WTC11 (cell line): Measurements from ENCODE around the gene TM9SF1. TPM values are rescaled to one million over a fixed set of nuclear protein-coding genes. Genes with fewer than 3 reads are reported as not detected.
A peak's percentile ranks its signal among the peaks of the same experiment; 100 is the strongest.

Experiments
- ATAC-seq: fragments of 200-7000 bp; cut with Tn5 transposase; 2 replicates; pipeline ENCODE4 v1.10.0; 2021; ENCODE audit warnings: mild to moderate bottlenecking, moderate library complexity
- CTCF ChIA-PET: fragments of 300-600 bp; sonication (Branson Sonifier 250); formaldehyde crosslinking; loops from one replicate; lab custom pipeline; 2021; ENCODE audit warnings: antibody characterized with exemption; lab: Charles Lee
- POLR2A ChIA-PET: fragments of 350-600 bp; sonication (Branson Sonifier 250); formaldehyde crosslinking; loops from one replicate; lab custom pipeline; 2021; ENCODE audit warnings: antibody characterized with exemption; lab: Charles Lee
- DNase-seq: peaks from one replicate; pipeline ENCODE4 v3.0.0; 2021; ENCODE audit warnings: low spot score
- H3K27ac Mint-ChIP-seq: 2 replicates; pipeline ENCODE4 v1.8.0; 2021; ENCODE audit warnings: mixed read lengths
- H3K27me3 Mint-ChIP-seq: 2 replicates; pipeline ENCODE4 v1.8.0; 2021; ENCODE audit warnings: low read depth, mild to moderate bottlenecking, moderate library complexity, mixed read lengths
- H3K36me3 Mint-ChIP-seq: 2 replicates; pipeline ENCODE4 v1.8.0; 2021; ENCODE audit warnings: mixed read lengths
- H3K4me1 Mint-ChIP-seq: 2 replicates; pipeline ENCODE4 v1.8.0; 2022; ENCODE audit warnings: mixed read lengths
- H3K4me3 Mint-ChIP-seq: 2 replicates; pipeline ENCODE4 v1.8.0; 2021; ENCODE audit warnings: mild to moderate bottlenecking, moderate library complexity, mixed read lengths
- H3K9me3 Mint-ChIP-seq: 2 replicates; pipeline ENCODE4 v1.8.0; 2021; ENCODE audit warnings: mixed read lengths
- CREB1 ChIP-seq: sonication (generic); formaldehyde crosslinking; IDR thresholded peaks from 2 replicates; pipeline ENCODE4 v1.8.0; 2023; ENCODE audit warnings: mild to moderate bottlenecking, missing genetic modification reagents
- CREM ChIP-seq: sonication (generic); formaldehyde crosslinking; IDR thresholded peaks from 2 replicates; pipeline ENCODE4 v1.8.1; 2022; ENCODE audit warnings: mild to moderate bottlenecking, missing genetic modification reagents, moderate library complexity
- EMX1 ChIP-seq: fragments of 250-450 bp; sonication (Bioruptor Pico); IDR thresholded peaks from 2 replicates; pipeline ENCODE4 v1.8.0; 2021; ENCODE audit warnings: mild to moderate bottlenecking
- ETV6 ChIP-seq: sonication (generic); formaldehyde crosslinking; IDR thresholded peaks from 2 replicates; pipeline ENCODE4 v1.8.1; 2022; ENCODE audit warnings: mild to moderate bottlenecking, missing genetic modification reagents
- FOXK1 ChIP-seq: sonication (generic); formaldehyde crosslinking; IDR thresholded peaks from 2 replicates; pipeline ENCODE4 v1.8.0; 2022; ENCODE audit warnings: mild to moderate bottlenecking, moderate library complexity, missing genetic modification reagents
- GABPB1 ChIP-seq: sonication (generic); formaldehyde crosslinking; IDR thresholded peaks from 2 replicates; pipeline ENCODE4 v1.8.1; 2023; ENCODE audit warnings: mild to moderate bottlenecking, missing genetic modification reagents
- NFATC4 ChIP-seq: fragments of 250-450 bp; sonication (Bioruptor Pico); IDR thresholded peaks from 2 replicates; pipeline ENCODE4 v1.9.0; 2021; ENCODE audit warnings: mild to moderate bottlenecking
- PRRX2 ChIP-seq: fragments of 250-450 bp; sonication (Bioruptor Pico); IDR thresholded peaks from 2 replicates; pipeline ENCODE4 v1.8.0; 2021; ENCODE audit warnings: mild to moderate bottlenecking
- SOX15 ChIP-seq: fragments of 250-450 bp; sonication (Bioruptor Pico); IDR thresholded peaks from 2 replicates; pipeline ENCODE4 v1.9.0; 2021; ENCODE audit warnings: mild to moderate bottlenecking
- SP1 ChIP-seq: sonication (generic); formaldehyde crosslinking; conservative IDR thresholded peaks from 2 replicates; pipeline ENCODE4 v1.8.1; 2022; ENCODE audit warnings: missing genetic modification reagents
- total RNA-seq: library from RNA; stranded (reverse); gene quantifications from 3 replicates; pipeline ENCODE4 v1.2.3, GENCODE V29; 2021
- TF ChIP-seq, protein P1 (sequence below): sonication (generic); formaldehyde crosslinking; IDR thresholded peaks from 2 replicates; pipeline ENCODE4 v1.8.0; 2022; ENCODE audit warnings: mild to moderate bottlenecking, missing genetic modification reagents
- TF ChIP-seq, protein P2 (sequence below): sonication (generic); formaldehyde crosslinking; IDR thresholded peaks from 2 replicates; pipeline ENCODE4 v1.8.0; 2022; ENCODE audit warnings: mild to moderate bottlenecking, missing genetic modification reagents
- TF ChIP-seq, protein P3 (sequence below): fragments of 250-450 bp; sonication (Bioruptor Pico); IDR thresholded peaks from 2 replicates; pipeline ENCODE4 v1.9.0; 2021; ENCODE audit warnings: mild to moderate bottlenecking
- TF ChIP-seq, protein P4 (sequence below): fragments of 250-450 bp; sonication (Bioruptor Pico); conservative IDR thresholded peaks from 2 replicates; pipeline ENCODE4 v1.9.0; 2021; ENCODE audit warnings: mild to moderate bottlenecking
- TF ChIP-seq, protein P5 (sequence below): sonication (generic); formaldehyde crosslinking; IDR thresholded peaks from 2 replicates; pipeline ENCODE4 v1.8.1; 2022; ENCODE audit warnings: mild to moderate bottlenecking, missing genetic modification reagents, moderate library complexity, borderline replicate concordance
- TF ChIP-seq, protein P6 (sequence below): sonication (generic); formaldehyde crosslinking; IDR thresholded peaks from 2 replicates; pipeline ENCODE4 v1.8.0; 2022; ENCODE audit warnings: mild to moderate bottlenecking, missing genetic modification reagents
- TF ChIP-seq, protein P7 (sequence below): fragments of 200-600 bp; IDR thresholded peaks from 2 replicates; pipeline ENCODE4 v1.8.0; 2022; ENCODE audit warnings: antibody characterized with exemption
- TF ChIP-seq, protein P8 (sequence below): sonication (generic); formaldehyde crosslinking; IDR thresholded peaks from 2 replicates; pipeline ENCODE4 v1.8.1; 2023; ENCODE audit warnings: mild to moderate bottlenecking, missing genetic modification reagents, moderate library complexity
- TF ChIP-seq, protein P9 (sequence below): sonication (generic); formaldehyde crosslinking; IDR thresholded peaks from 2 replicates; pipeline ENCODE4 v1.8.1; 2023; ENCODE audit warnings: mild to moderate bottlenecking, moderate library complexity, missing genetic modification reagents

TM9SF1 gene
- total RNA-seq, 1 experiment from 2014 or later, result 27.9 TPM

DNA sequence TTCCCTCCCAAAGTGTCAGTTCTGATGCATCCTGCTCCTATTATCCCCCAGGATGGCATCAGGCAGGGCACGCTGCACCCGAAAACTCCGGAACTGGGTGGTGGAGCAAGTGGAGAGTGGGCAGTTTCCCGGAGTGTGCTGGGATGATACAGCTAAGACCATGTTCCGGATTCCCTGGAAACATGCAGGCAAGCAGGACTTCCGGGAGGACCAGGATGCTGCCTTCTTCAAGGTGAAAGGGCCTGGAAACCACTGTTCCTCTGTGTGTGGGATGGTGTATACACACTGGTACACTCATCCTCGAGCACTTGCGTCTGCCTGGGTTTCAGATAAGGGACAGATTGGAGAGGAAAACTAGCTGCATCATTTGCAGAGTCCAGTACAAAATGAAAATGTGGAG is 33.1 kb downstream of the TM9SF1 start (continued):
- TF ChIP-seq, protein P1, sequence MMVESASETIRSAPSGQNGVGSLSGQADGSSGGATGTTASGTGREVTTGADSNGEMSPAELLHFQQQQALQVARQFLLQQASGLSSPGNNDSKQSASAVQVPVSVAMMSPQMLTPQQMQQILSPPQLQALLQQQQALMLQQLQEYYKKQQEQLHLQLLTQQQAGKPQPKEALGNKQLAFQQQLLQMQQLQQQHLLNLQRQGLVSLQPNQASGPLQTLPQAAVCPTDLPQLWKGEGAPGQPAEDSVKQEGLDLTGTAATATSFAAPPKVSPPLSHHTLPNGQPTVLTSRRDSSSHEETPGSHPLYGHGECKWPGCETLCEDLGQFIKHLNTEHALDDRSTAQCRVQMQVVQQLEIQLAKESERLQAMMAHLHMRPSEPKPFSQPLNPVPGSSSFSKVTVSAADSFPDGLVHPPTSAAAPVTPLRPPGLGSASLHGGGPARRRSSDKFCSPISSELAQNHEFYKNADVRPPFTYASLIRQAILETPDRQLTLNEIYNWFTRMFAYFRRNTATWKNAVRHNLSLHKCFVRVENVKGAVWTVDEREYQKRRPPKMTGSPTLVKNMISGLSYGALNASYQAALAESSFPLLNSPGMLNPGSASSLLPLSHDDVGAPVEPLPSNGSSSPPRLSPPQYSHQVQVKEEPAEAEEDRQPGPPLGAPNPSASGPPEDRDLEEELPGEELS, result no peak
- TF ChIP-seq, protein P2, sequence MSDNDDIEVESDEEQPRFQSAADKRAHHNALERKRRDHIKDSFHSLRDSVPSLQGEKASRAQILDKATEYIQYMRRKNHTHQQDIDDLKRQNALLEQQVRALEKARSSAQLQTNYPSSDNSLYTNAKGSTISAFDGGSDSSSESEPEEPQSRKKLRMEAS (CRISPR knock-in tag), result no peak
- TF ChIP-seq CREB1 (CRISPR knock-in tag), result no peak

DNA sequence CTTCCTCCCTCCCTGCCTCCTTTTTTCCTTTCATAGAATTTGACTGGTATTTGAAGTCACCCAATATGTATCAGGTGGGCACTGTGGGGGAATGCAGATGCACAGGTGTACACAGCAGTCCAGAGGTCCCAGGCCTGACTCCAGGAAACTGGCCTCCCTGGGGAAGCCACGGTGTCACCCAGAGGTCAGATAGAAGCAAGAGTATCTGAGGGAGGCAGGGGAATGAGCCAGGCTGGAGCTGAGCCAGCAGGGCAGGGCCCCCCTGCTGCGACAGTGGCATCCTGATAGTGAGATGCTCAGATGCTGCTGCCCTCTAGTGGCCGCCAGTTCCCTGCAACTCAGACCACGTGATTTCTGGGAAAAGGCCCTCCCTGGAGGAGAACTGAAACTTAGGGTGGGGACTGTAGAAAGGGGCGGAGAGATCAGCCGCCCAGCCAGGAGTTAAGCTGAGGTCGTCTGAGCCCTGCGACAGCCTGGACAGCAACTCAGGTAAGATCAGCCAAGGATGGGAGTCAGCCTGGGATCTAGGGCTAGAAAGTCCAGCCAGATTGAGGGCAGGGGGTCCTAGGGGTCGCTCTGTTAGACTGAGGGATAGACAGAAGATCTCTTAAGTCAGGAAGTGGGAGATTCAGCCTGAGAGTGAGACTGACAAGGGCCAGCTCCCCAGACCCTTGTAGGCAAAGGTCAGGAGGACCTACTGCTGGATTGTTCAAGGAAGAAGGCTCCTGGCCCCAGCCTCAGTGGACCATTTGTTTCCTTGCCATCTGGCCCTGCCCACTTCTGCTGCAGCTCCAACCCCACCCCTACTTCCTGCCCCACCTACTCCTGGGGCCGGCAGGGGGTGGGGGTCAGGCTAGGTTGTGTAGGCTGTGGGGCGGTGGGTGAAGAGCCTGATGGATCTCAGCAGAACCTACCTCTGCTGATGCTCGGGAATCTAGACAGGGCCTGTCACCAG is 34.1 kb downstream of the TM9SF1 start, which contains the start of gene IRF9:
TSS of gene IRF9 (plus strand) at position 416 of the 955 bp plus-strand sequence. CDS start 880 bp downstream, outside the sequence.
- H3K4me3 Mint-ChIP-seq, result peak within 1 kb of the TSS; percentile 70
- peak within 1 kb of the TSS; percentile 90 for H3K27ac Mint-ChIP-seq
- CTCF ChIA-PET, result interaction anchor here (0.6 to 2.7 kb wide), 53 partner anchors 9 to 270 kb away, joined by 3 to 55 read pairs (median 6); partner anchors contain the start of genes CARMIL3, CHMP4A, CIDEB and DCAF11
- ATAC-seq (peak; percentile 97), DNase-seq (peak; percentile 99)
- H3K36me3 Mint-ChIP-seq, result peaks cover 34% of the 10 kb centered on the region
- H3K9me3 Mint-ChIP-seq, result no peaks in the 10 kb centered on the region
- no peaks in the 10 kb centered on the region for H3K27me3 Mint-ChIP-seq
- POLR2A ChIA-PET, result interaction anchor here (0.5 to 2.3 kb wide), 15 partner anchors 10 to 876 kb away, joined by 3 to 13 read pairs (median 4); partner anchors contain the start of genes CHMP4A, DCAF11, EMC9 and IPO4
- peaks cover 13% of the 10 kb centered on the region for H3K4me1 Mint-ChIP-seq
- TF ChIP-seq CREM (CRISPR knock-in tag) (no peak), NFATC4 (0 out of 2 replicates have a peak, but pooled peaks have one; percentile 46), EMX1 (CRISPR knock-in tag) (no peak), PRRX2 (CRISPR knock-in tag) (peak; percentile 62), ETV6 (CRISPR knock-in tag) (peak; percentile 73; the same call in 1 of the 2 replicates), SP1 (CRISPR knock-in tag) (0 out of 2 replicates have a peak, but pooled peaks have one; percentile 46), SOX15 (no peak), FOXK1 (CRISPR knock-in tag) (no peak), GABPB1 (CRISPR knock-in tag) (peak; percentile 96)
- TF ChIP-seq, protein P3, sequence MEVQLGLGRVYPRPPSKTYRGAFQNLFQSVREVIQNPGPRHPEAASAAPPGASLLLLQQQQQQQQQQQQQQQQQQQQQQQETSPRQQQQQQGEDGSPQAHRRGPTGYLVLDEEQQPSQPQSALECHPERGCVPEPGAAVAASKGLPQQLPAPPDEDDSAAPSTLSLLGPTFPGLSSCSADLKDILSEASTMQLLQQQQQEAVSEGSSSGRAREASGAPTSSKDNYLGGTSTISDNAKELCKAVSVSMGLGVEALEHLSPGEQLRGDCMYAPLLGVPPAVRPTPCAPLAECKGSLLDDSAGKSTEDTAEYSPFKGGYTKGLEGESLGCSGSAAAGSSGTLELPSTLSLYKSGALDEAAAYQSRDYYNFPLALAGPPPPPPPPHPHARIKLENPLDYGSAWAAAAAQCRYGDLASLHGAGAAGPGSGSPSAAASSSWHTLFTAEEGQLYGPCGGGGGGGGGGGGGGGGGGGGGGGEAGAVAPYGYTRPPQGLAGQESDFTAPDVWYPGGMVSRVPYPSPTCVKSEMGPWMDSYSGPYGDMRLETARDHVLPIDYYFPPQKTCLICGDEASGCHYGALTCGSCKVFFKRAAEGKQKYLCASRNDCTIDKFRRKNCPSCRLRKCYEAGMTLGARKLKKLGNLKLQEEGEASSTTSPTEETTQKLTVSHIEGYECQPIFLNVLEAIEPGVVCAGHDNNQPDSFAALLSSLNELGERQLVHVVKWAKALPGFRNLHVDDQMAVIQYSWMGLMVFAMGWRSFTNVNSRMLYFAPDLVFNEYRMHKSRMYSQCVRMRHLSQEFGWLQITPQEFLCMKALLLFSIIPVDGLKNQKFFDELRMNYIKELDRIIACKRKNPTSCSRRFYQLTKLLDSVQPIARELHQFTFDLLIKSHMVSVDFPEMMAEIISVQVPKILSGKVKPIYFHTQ (CRISPR knock-in tag), result no peak
- TF ChIP-seq, protein P4, sequence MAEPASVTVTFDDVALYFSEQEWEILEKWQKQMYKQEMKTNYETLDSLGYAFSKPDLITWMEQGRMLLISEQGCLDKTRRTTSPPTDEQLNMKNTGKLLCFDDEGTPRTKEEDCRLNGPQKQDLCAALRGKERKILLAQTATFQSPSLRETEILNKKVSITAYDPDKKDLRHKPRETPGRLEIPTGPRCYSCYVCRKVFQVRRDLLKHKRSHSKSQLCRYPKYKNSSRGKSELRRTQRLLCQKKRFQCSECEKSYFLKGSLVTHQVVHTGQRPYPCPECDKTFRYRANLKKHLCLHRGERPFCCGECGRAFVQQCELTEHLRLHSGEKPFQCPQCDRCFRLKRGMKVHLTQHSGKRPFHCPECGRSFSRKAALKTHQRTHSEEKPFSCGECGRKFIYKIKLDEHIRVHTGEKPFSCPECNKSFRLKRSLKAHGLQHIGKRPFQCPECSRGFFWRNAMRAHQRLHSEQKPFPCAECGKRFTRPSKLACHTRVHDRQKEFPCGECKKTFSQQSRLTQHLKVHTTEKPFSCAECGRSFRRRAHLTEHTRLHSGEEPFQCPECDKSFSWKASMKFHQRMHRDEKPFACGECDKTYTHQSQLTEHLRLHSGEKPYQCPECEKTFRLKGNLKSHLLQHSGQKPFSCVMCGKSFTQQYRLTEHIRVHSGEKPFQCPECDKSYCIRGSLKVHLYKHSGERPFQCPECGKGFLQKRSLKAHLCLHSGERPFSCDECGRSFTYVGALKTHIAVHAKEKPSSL (CRISPR knock-in tag), result no peak
- TF ChIP-seq, protein P5, sequence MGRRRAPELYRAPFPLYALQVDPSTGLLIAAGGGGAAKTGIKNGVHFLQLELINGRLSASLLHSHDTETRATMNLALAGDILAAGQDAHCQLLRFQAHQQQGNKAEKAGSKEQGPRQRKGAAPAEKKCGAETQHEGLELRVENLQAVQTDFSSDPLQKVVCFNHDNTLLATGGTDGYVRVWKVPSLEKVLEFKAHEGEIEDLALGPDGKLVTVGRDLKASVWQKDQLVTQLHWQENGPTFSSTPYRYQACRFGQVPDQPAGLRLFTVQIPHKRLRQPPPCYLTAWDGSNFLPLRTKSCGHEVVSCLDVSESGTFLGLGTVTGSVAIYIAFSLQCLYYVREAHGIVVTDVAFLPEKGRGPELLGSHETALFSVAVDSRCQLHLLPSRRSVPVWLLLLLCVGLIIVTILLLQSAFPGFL (CRISPR knock-in tag), result no peak
- TF ChIP-seq, protein P6, sequence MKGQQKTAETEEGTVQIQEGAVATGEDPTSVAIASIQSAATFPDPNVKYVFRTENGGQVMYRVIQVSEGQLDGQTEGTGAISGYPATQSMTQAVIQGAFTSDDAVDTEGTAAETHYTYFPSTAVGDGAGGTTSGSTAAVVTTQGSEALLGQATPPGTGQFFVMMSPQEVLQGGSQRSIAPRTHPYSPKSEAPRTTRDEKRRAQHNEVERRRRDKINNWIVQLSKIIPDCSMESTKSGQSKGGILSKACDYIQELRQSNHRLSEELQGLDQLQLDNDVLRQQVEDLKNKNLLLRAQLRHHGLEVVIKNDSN (CRISPR knock-in tag), result peak; percentile 95
- TF ChIP-seq, protein P2 (CRISPR knock-in tag), result peak; percentile 50; the same call in 1 of the 2 replicates
- TF ChIP-seq, protein P7, sequence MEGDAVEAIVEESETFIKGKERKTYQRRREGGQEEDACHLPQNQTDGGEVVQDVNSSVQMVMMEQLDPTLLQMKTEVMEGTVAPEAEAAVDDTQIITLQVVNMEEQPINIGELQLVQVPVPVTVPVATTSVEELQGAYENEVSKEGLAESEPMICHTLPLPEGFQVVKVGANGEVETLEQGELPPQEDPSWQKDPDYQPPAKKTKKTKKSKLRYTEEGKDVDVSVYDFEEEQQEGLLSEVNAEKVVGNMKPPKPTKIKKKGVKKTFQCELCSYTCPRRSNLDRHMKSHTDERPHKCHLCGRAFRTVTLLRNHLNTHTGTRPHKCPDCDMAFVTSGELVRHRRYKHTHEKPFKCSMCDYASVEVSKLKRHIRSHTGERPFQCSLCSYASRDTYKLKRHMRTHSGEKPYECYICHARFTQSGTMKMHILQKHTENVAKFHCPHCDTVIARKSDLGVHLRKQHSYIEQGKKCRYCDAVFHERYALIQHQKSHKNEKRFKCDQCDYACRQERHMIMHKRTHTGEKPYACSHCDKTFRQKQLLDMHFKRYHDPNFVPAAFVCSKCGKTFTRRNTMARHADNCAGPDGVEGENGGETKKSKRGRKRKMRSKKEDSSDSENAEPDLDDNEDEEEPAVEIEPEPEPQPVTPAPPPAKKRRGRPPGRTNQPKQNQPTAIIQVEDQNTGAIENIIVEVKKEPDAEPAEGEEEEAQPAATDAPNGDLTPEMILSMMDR, result peak; percentile 91
- TF ChIP-seq, protein P8, sequence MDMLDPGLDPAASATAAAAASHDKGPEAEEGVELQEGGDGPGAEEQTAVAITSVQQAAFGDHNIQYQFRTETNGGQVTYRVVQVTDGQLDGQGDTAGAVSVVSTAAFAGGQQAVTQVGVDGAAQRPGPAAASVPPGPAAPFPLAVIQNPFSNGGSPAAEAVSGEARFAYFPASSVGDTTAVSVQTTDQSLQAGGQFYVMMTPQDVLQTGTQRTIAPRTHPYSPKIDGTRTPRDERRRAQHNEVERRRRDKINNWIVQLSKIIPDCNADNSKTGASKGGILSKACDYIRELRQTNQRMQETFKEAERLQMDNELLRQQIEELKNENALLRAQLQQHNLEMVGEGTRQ (CRISPR knock-in tag), result peak; percentile 96
- TF ChIP-seq, protein P9, sequence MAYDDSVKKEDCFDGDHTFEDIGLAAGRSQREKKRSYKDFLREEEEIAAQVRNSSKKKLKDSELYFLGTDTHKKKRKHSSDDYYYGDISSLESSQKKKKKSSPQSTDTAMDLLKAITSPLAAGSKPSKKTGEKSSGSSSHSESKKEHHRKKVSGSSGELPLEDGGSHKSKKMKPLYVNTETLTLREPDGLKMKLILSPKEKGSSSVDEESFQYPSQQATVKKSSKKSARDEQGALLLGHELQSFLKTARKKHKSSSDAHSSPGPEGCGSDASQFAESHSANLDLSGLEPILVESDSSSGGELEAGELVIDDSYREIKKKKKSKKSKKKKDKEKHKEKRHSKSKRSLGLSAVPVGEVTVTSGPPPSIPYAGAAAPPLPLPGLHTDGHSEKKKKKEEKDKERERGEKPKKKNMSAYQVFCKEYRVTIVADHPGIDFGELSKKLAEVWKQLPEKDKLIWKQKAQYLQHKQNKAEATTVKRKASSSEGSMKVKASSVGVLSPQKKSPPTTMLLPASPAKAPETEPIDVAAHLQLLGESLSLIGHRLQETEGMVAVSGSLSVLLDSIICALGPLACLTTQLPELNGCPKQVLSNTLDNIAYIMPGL (CRISPR knock-in tag), result peak; percentile 78; the same call in 1 of the 2 replicates
